ENCODE results near the gene ARID5B. TPM values are rescaled to one million over a fixed set of nuclear protein-coding genes. Genes with fewer than 3 reads are reported as not detected.

Gene ARID5B
- polyA plus RNA-seq, 4 donors: 47.6 to 56.4 (median 51.1) TPM

- DNase-seq (ENCODE audit: low read depth in 4 of 4, low spot score in 3 of 4): no peak
Measured at GRCh38 chr10:62008196-62008595, 106.7 kb downstream of the ARID5B start.

- DNase-seq (ENCODE audit: low read depth in 4 of 4, low spot score in 3 of 4): no peak
Measured at GRCh38 chr10:62008946-62009345, 107.4 kb downstream of the ARID5B start.

- no peak for DNase-seq (ENCODE audit: low read depth in 4 of 4, low spot score in 3 of 4)
Measured at GRCh38 chr10:62010366-62010765, 108.9 kb downstream of the ARID5B start.

GRCh38 chr10:62011558-62011957, 110.1 kb downstream of the ARID5B start:
- DNase-seq (ENCODE audit: low read depth in 4 of 4, low spot score in 3 of 4): no peak

GRCh38 chr10:62012318-62012717, 110.8 kb downstream of the ARID5B start:
- DNase-seq (ENCODE audit: low read depth in 4 of 4, low spot score in 3 of 4): no peak

- no peak for DNase-seq (ENCODE audit: low read depth in 4 of 4, low spot score in 3 of 4)
Measured at GRCh38 chr10:62014510-62014909, 113.0 kb downstream of the ARID5B start.

- DNase-seq (ENCODE audit: low read depth in 4 of 4, low spot score in 3 of 4): no peak
Measured at GRCh38 chr10:62015994-62016393, 114.5 kb downstream of the ARID5B start.

GRCh38 chr10:62016623-62017490, 115.4 kb downstream of the ARID5B start:
- DNase-seq (ENCODE audit: low read depth in 4 of 4, low spot score in 3 of 4): no peak

- no peak for DNase-seq (ENCODE audit: low read depth in 4 of 4, low spot score in 3 of 4)
Measured at GRCh38 chr10:62017491-62017870, 116.0 kb downstream of the ARID5B start.

- DNase-seq (ENCODE audit: low read depth in 4 of 4, low spot score in 3 of 4): no peak
Measured at GRCh38 chr10:62018131-62018911, 116.8 kb downstream of the ARID5B start.

- DNase-seq (ENCODE audit: low read depth in 4 of 4, low spot score in 3 of 4): no peak
Measured at GRCh38 chr10:62019013-62019684, 117.7 kb downstream of the ARID5B start.

- no peak for DNase-seq (ENCODE audit: low read depth in 4 of 4, low spot score in 3 of 4)
Measured at GRCh38 chr10:62019685-62020359, 118.3 kb downstream of the ARID5B start.

- no peak for DNase-seq (ENCODE audit: low read depth in 4 of 4, low spot score in 3 of 4)
Measured at GRCh38 chr10:62021128-62021665, 119.7 kb downstream of the ARID5B start.

GRCh38 chr10:62021978-62022802, 120.7 kb downstream of the ARID5B start:
- DNase-seq (ENCODE audit: low read depth in 4 of 4, low spot score in 3 of 4): no peak

- DNase-seq (ENCODE audit: low read depth in 4 of 4, low spot score in 3 of 4): no peak
Measured at GRCh38 chr10:62022830-62023229, 121.3 kb downstream of the ARID5B start.

- no peak for DNase-seq (ENCODE audit: low read depth in 4 of 4, low spot score in 3 of 4)
Measured at GRCh38 chr10:62023329-62023728, 121.8 kb downstream of the ARID5B start.

GRCh38 chr10:62024026-62024701, 122.7 kb downstream of the ARID5B start:
- DNase-seq (ENCODE audit: low read depth in 4 of 4, low spot score in 3 of 4): no peak

- no peak for DNase-seq (ENCODE audit: low read depth in 4 of 4, low spot score in 3 of 4)
Measured at GRCh38 chr10:62025134-62025794, 123.8 kb downstream of the ARID5B start.

All from right renal pelvis (tissue), 4 donors.